Activated naive CD8-positive, alpha-beta T cell treated with anti-CD3 and anti-CD28 coated beads, Interleukin-2, amount 50 U/mL, for 24 hours (primary cell): ENCODE data around the gene NDRG2.

Experiments
- ATAC-seq: fragments of 150-1000 bp; cut with Tn5 transposase; one replicate; pipeline ENCODE4 v1.10.0; 2021
- DNase-seq: peaks from one replicate; pipeline ENCODE4 v3.0.0; 2021
- H3K27ac Mint-ChIP-seq: one replicate; pipeline ENCODE4 v1.8.0; 2021; ENCODE audit warnings: mild to moderate bottlenecking, mixed read lengths
- H3K27me3 Mint-ChIP-seq: one replicate; pipeline ENCODE4 v1.8.0; 2021; ENCODE audit warnings: mixed read lengths
- H3K36me3 Mint-ChIP-seq: one replicate; pipeline ENCODE4 v1.8.0; 2021; ENCODE audit warnings: low read depth, mixed read lengths
- H3K4me1 Mint-ChIP-seq: one replicate; pipeline ENCODE4 v1.8.0; 2021; ENCODE audit warnings: mixed read lengths
- H3K4me3 Mint-ChIP-seq: one replicate; pipeline ENCODE4 v1.8.0; 2021; ENCODE audit warnings: mild to moderate bottlenecking, moderate library complexity, mixed read lengths
- H3K9me3 Mint-ChIP-seq: one replicate; pipeline ENCODE4 v1.8.0; 2021; ENCODE audit warnings: mixed read lengths

The NDRG2 gene

DNA sequence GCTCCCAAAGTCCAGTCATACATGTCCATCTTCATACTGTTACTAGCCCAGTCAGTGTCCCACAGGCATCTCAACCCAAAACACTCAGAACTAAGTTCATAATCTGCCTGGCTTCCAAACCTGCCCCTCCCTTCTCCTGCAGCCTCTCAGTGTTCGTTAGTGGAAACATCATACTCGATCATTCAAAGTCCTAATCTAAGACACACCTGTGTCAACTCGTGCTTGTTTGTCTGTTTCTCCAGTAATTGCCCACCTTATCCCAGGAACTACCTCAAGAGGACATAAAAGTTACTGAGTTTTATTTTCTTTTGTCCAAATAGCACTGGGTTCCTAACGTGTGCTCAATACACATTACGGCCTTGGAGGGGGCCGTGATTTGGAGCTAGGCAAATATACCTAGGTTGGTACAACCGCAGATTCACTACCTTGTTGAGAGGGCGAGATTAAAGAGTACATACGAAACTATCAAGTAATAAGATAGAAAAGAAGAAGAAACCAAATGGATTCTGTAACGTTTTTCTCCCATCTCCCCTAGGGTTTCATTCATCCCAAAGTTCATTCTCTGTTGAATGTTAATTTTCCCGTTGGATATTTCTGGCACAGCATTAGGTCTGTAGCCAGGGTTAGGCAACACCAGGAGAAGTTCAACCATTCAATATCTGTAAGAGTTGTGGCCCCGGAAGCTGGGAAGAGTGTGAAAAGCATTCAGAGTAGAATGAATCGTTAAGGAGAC is 35.9 kb upstream of the NDRG2 start:
- DNase-seq (no peak), ATAC-seq (no peak)
- H3K27ac Mint-ChIP-seq: no peak overlapping the region
- H3K27me3 Mint-ChIP-seq: peaks cover 27% of the 10 kb centered on the region
- H3K9me3 Mint-ChIP-seq: no peaks in the 10 kb centered on the region
- no peaks in the 10 kb centered on the region for H3K4me1 Mint-ChIP-seq
- H3K36me3 Mint-ChIP-seq: no peaks in the 10 kb centered on the region
- no peak overlapping the region for H3K4me3 Mint-ChIP-seq

GRCh38 chr14:21059842-21060613 is 35.2 kb upstream of the NDRG2 start:
- Mint-ChIP-seq H3K27me3 (peaks cover 21% of the 10 kb centered on the region), H3K36me3 (no peaks in the 10 kb centered on the region), H3K4me1 (no peaks in the 10 kb centered on the region), H3K9me3 (no peaks in the 10 kb centered on the region), H3K4me3 (no peak overlapping the region), H3K27ac (no peak overlapping the region)
- DNase-seq (no peak), ATAC-seq (no peak)

- Mint-ChIP-seq H3K9me3 (no peaks in the 10 kb centered on the region), H3K27me3 (peaks cover 16% of the 10 kb centered on the region), H3K4me1 (no peaks in the 10 kb centered on the region), H3K36me3 (no peaks in the 10 kb centered on the region), H3K4me3 (no peak overlapping the region), H3K27ac (no peak overlapping the region)
- DNase-seq (no peak), ATAC-seq (no peak)
These were observed 34.0 kb upstream of the NDRG2 start for GRCh38 chr14:21058903-21059302.

- Mint-ChIP-seq H3K4me1 (no peaks in the 10 kb centered on the region), H3K4me3 (no peak within 1 kb of the TSS), H3K27me3 (peaks cover 10% of the 10 kb centered on the region), H3K36me3 (no peaks in the 10 kb centered on the region), H3K9me3 (no peaks in the 10 kb centered on the region), H3K27ac (no peak within 1 kb of the TSS)
- DNase-seq (no peak), ATAC-seq (peak; percentile 64)
These were observed 33.2 kb upstream of the NDRG2 start, which contains the start of gene RNASE8 for GRCh38 chr14:21057803-21058675. TSS of gene RNASE8 (plus strand) at chr14:21057822. CDS start at chr14:21057893, 71 bp downstream.

GRCh38 chr14:21056520-21057163 is 31.8 kb upstream of the NDRG2 start:
- H3K27me3 Mint-ChIP-seq: peaks cover 4% of the 10 kb centered on the region
- DNase-seq (no peak), ATAC-seq (no peak)
- H3K4me1 Mint-ChIP-seq: no peaks in the 10 kb centered on the region
- H3K9me3 Mint-ChIP-seq: no peaks in the 10 kb centered on the region
- no peak overlapping the region for H3K27ac Mint-ChIP-seq
- no peaks in the 10 kb centered on the region for H3K36me3 Mint-ChIP-seq
- H3K4me3 Mint-ChIP-seq: no peak overlapping the region

- ATAC-seq (no peak), DNase-seq (no peak)
- no peaks in the 10 kb centered on the region for H3K4me1 Mint-ChIP-seq
- H3K9me3 Mint-ChIP-seq: no peaks in the 10 kb centered on the region
- no peak overlapping the region for H3K27ac Mint-ChIP-seq
- no peak overlapping the region for H3K4me3 Mint-ChIP-seq
- no peaks in the 10 kb centered on the region for H3K36me3 Mint-ChIP-seq
- peaks cover 4% of the 10 kb centered on the region for H3K27me3 Mint-ChIP-seq
These were observed 30.7 kb upstream of the NDRG2 start for GRCh38 chr14:21055432-21056117.

- Mint-ChIP-seq H3K4me1 (no peaks in the 10 kb centered on the region), H3K36me3 (no peaks in the 10 kb centered on the region), H3K27me3 (peaks cover 4% of the 10 kb centered on the region), H3K9me3 (no peaks in the 10 kb centered on the region), H3K27ac (no peak overlapping the region), H3K4me3 (no peak overlapping the region)
- ATAC-seq (no peak), DNase-seq (no peak)
These were observed 29.9 kb upstream of the NDRG2 start for GRCh38 chr14:21054768-21055145.

DNA sequence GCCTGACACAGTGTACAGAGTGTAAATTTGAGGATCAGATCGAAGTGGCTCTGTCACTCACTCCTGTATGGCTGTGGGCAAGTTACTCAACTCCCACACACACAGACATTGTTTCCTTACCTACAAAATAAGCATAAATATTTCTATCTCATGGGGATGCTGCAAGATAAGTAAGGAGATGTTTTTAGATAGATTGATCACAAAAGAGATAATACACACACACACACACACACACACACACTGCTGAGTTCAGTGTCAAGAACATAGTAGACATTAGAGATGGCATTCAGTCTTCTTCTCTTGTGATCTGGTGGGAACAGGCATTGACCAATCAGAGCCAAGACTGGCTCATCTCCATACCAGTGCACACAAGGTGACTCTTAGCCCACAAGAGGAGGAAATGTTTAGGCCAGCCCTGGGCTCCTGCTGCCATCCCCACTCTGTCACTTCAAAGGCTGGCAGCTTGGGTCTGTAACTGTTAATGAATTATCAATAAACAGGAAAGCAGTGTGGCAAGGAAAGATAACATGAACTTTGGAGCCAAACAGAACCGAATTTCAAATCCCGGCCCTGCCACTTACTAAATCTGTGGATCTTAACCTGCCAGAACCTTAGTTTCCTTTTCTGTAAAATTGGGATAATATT is 29.4 kb upstream of the NDRG2 start:
- H3K36me3 Mint-ChIP-seq: no peaks in the 10 kb centered on the region
- no peak overlapping the region for H3K27ac Mint-ChIP-seq
- no peaks in the 10 kb centered on the region for H3K9me3 Mint-ChIP-seq
- ATAC-seq: peak; percentile 49
- peaks cover 4% of the 10 kb centered on the region for H3K27me3 Mint-ChIP-seq
- no peak for DNase-seq
- no peak overlapping the region for H3K4me3 Mint-ChIP-seq
- H3K4me1 Mint-ChIP-seq: no peaks in the 10 kb centered on the region

- DNase-seq (no peak), ATAC-seq (no peak)
- H3K9me3 Mint-ChIP-seq: no peaks in the 10 kb centered on the region
- no peak overlapping the region for H3K4me3 Mint-ChIP-seq
- no peaks in the 10 kb centered on the region for H3K36me3 Mint-ChIP-seq
- peaks cover 6% of the 10 kb centered on the region for H3K27me3 Mint-ChIP-seq
- H3K4me1 Mint-ChIP-seq: no peaks in the 10 kb centered on the region
- no peak overlapping the region for H3K27ac Mint-ChIP-seq
These were observed 28.6 kb upstream of the NDRG2 start for GRCh38 chr14:21053184-21054122.

- ATAC-seq: no peak
- peaks cover 6% of the 10 kb centered on the region for H3K27me3 Mint-ChIP-seq
- no peak overlapping the region for H3K4me3 Mint-ChIP-seq
These were observed 25.7 kb upstream of the NDRG2 start for GRCh38 chr14:21050597-21050996.

GRCh38 chr14:21049271-21049673 is 24.4 kb upstream of the NDRG2 start:
- Mint-ChIP-seq H3K9me3 (no peaks in the 10 kb centered on the region), H3K4me1 (peaks cover 3% of the 10 kb centered on the region), H3K27ac (no peak overlapping the region), H3K36me3 (no peaks in the 10 kb centered on the region), H3K4me3 (no peak overlapping the region), H3K27me3 (peaks cover 15% of the 10 kb centered on the region)
- ATAC-seq: no peak
- no peak for DNase-seq

More at GRCh38 chr14:21050597-21050996, 25.7 kb upstream of the NDRG2 start:
- Mint-ChIP-seq H3K9me3 (no peaks in the 10 kb centered on the region), H3K4me1 (no peaks in the 10 kb centered on the region), H3K27ac (no peak overlapping the region), H3K36me3 (no peaks in the 10 kb centered on the region)
- DNase-seq: no peak

- Mint-ChIP-seq H3K27me3 (peaks cover 15% of the 10 kb centered on the region), H3K4me3 (no peak overlapping the region), H3K4me1 (peaks cover 5% of the 10 kb centered on the region), H3K9me3 (no peaks in the 10 kb centered on the region), H3K27ac (no peak overlapping the region), H3K36me3 (no peaks in the 10 kb centered on the region)
- ATAC-seq: no peak
- DNase-seq: no peak
These were observed 23.8 kb upstream of the NDRG2 start for GRCh38 chr14:21048638-21049037.
